Stimulated activated CD4-positive, alpha-beta T cell treated with anti-CD3 and anti-CD28 coated beads, Interleukin-1b, Interleukin-23, amount 100 ng/mL, for 24 hours (primary cell): ENCODE measurements around the gene HIPK2.

Experiments used
- DNase-seq, 4 experiments: peaks; one replicate each; pipeline ENCODE4 v3.0.0-alpha.2; 2020; ENCODE audit warnings: low read depth in 4 of 4, low spot score in 1 of 4

Gene HIPK2

GRCh38 chr7:139574618-139575337 lies 203.0 kb downstream of the HIPK2 start:
- no peak for DNase-seq

GRCh38 chr7:139573871-139574270 lies 203.9 kb downstream of the HIPK2 start:
- no peak for DNase-seq

- no peak for DNase-seq
These were observed 205.0 kb downstream of the HIPK2 start for GRCh38 chr7:139572704-139573385.

- no peak for DNase-seq
These were observed 205.7 kb downstream of the HIPK2 start for GRCh38 chr7:139572071-139572470.

- no peak for DNase-seq
These were observed 206.1 kb downstream of the HIPK2 start for GRCh38 chr7:139571651-139572050.

GRCh38 chr7:139571190-139571589 lies 206.6 kb downstream of the HIPK2 start:
- DNase-seq: no peak

GRCh38 chr7:139570626-139571025 lies 207.2 kb downstream of the HIPK2 start:
- DNase-seq: no peak

- no peak for DNase-seq
These were observed 207.7 kb downstream of the HIPK2 start for GRCh38 chr7:139570119-139570518.

GRCh38 chr7:139568813-139569490 lies 208.8 kb downstream of the HIPK2 start:
- no peak for DNase-seq

- no peak for DNase-seq
These were observed 209.5 kb downstream of the HIPK2 start for GRCh38 chr7:139568346-139568675.

GRCh38 chr7:139567647-139568345 lies 210.0 kb downstream of the HIPK2 start:
- no peak for DNase-seq

GRCh38 chr7:139566736-139567646 lies 210.8 kb downstream of the HIPK2 start:
- no peak for DNase-seq

GRCh38 chr7:139566075-139566474 lies 211.7 kb downstream of the HIPK2 start:
- DNase-seq: no peak

- no peak for DNase-seq
These were observed 213.9 kb downstream of the HIPK2 start for GRCh38 chr7:139563856-139564255.

- no peak for DNase-seq
These were observed 214.7 kb downstream of the HIPK2 start for GRCh38 chr7:139562961-139563565.

GRCh38 chr7:139562491-139562890 lies 215.3 kb downstream of the HIPK2 start:
- DNase-seq: no peak

- DNase-seq: no peak
These were observed 217.1 kb downstream of the HIPK2 start for GRCh38 chr7:139560678-139561077.

GRCh38 chr7:139560199-139560598 lies 217.6 kb downstream of the HIPK2 start:
- DNase-seq: no peak

- no peak for DNase-seq
These were observed 218.3 kb downstream of the HIPK2 start for GRCh38 chr7:139559364-139560105.
